NCI-H82 (cell line): Measurements from ENCODE around the gene SEZ6.

Experiments used
- DNase-seq: peaks from one replicate; lab custom pipeline; 2025; lab: John Stamatoyannopoulos, UW

SEZ6 gene

DNA sequence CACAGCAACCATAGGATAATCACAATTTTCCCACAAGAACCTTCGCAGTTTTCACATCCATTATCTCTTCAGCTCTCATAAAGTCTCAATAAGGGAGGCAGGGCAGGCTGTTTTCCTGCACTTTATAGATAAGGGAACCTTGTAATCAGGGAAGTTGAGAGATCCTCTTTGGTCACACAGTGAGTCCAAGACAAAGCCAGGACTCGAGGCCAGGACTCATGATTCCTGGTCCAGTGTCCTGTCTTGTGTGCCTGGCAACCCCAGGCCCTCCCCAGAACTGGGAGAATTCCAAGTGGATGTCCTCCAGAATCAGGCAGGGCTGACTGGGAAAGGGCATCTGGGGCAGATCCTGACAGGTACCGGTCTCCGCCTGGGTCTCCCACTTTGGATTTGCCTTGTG, 31.4 kb downstream of the SEZ6 start:
- no peak for DNase-seq

DNA sequence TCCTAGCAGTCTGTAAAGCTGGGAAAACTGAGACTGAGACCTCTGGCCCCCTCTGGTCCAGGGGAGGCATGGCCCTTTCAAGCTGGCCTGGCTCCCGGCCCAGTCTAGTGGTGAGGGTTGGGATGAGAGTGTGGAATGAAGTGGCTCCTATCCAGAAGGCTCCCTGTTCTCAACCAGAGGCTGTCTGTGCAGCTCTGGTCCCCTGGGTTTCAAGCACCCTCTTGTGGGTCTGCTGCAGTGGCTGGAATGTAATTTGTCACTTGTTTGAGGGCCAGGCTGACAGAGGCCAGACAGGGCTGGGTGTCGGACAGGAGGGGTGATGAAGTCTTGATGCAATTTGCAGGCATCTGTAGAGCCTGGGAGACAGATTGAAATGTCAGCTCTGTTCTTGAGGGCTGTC, 32.4 kb downstream of the SEZ6 start:
- no peak for DNase-seq

DNA sequence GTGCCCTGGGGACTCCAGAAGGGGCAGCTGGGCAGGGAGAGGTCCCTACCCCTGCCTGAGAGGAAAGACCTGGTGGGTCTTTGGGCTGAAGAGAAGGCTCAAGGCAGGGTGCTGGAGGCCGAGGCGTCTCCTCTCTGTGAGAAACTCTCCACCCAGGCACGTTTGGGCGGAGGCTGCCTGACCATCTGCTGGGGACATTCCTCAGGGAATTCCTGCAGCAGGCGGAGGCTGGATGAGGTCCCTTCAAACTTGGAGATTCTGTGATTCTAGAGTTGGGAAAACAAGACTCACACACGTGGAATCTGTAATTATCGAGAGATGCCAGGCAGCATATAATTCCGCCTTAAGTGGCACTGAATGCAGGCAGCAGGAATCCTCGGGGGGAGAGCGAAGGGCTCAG, 33.4 kb downstream of the SEZ6 start:
- DNase-seq: peak; percentile 71

DNA sequence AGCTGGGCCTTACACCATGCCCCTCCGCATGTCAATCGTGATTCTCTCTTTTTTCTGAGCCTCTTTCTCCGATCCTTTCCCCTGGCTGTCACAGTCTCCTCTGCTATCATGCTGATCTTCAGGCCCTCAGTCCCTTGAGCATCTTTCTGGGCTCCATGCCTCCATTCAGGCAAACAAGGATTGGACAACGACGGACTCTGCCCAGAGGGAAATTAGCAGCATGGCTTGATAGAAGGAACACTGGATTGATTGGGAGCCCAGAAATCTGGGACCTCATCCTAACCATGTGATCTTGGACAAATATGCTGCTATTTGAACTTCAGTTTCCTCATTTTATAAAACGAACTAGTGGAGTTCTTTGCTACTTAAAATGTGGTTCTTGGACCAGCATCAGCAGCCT, 35.0 kb downstream of the SEZ6 start:
- no peak for DNase-seq

DNA sequence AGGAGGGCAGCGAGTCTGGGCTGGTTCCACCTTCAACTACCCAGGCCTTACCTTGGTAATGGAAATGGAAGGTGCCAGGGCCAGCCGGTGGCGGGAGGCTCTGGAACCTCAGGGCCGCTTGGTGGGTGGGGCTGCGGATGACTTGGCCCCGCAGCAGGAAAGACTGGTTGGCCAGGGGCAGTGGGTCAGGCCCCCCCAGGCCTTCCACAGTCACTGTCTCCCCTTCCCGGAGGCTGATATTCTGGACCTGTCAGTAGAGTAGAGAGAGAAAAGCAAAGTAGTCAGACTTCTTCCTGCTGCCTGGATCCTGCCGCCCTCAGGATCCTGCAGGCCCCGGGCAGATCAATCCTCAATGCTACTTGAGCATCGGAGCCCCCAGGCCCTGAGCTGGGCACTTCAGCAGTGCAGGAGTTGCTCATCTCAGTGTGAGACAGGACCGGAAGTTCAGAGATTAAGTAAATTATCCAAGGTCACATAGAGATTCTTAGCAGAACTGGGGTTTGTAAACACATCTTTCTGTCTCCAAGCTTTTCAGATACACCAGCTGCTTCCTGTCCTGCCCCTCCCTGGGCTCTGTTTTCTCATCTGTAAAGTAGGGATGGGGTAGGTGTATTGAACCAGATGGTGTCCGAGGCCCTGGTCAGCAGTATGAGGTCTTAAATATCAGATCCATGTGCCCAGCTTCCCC, 36.0 kb downstream of the SEZ6 start:
- DNase-seq: no peak

DNA sequence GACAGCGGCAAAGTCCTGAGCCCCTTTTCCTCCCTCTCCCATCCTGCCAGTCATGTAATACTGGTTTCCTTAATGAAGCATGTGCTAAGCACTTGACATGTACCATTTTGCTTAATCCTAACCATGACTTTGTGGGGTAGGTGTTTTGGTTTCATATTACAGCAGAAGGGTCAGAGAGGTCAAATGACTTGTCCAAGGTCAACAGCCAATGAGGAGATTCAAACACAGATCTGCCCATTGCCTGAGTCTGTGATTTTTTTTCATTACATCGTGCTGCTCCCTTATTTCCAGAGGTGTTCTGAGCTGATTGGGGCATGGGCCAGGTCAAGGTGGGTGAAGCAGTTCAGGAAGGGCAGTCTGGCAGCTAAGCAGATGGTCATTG, 36.9 kb downstream of the SEZ6 start:
- DNase-seq: no peak

DNA sequence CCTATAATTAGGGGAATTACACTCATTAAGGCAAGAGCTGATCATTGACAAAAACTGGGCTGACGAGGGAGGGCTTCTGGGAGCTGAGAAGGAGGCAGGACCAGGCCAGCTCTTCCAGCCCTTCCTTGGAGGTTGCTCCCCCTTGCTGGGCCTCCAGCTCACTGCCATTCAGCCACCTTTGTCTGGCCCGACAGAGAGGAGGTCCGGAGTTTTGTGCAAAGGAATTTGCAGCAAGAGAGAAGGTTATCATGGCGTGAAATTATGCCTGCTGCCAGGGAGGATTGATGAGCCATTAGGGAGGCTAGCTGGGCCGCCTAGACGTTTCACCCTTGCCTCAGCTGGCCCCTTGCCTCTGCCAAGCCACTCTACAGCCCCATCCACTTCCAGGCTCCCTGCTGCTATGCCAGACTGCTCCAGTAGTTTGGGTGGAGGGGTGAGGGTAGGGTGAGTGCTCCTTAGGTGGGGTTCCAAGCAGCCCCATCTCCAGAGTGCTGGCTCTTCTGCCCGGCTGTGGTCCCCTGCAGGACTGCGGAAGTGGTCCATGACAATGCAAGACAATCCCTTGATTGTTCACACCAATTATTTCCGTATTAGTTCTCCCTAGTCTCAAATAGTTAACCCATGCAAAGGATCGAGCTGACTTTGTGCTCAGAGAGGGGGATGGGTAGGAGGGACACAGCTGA, 37.5 kb downstream of the SEZ6 start:
- peak; percentile 66 for DNase-seq

DNA sequence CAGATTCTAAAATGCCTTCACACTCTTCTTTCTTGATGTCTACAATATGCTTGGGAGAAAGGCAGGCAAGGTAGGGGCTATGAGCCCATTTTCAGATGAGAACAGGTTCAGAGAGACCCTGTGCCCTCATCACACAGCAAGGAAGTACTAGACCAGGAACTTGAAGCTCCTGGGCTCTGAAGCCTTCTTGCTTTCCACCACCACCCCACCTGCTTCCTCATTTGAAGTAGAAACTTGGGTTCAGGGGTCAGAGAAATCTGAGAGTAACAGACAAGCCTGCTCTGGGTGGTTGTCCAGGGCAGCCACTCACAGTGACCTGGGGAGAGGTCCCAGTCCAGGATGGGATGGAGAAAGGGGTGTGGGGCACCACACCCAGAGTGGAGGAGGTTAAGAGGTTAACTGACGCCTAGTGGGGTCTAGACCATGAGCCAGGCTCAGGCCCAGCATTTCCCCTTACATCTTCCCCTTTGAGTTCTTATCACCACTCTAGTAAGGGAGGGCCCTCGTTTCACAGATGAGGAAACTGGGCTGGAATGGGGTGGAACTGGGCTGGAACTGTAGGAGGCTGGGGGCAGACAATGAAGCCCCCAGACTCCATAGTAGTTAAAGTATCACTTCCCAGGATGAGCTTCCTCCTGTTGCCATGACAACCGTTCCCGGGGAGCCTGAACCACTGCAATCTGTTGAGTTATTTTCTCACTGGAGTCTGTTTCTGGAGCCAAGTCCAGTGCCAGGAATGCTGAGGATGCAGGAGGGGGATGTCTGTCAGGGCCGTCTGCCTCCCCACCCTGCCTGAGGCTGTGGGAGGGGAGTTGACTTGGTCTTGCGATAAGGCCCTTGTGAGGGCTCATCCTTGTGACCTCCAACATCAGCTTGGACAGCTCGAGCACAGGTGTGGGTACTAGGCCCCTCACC, 38.4 kb downstream of the SEZ6 start:
- peak; percentile 48 for DNase-seq

DNA sequence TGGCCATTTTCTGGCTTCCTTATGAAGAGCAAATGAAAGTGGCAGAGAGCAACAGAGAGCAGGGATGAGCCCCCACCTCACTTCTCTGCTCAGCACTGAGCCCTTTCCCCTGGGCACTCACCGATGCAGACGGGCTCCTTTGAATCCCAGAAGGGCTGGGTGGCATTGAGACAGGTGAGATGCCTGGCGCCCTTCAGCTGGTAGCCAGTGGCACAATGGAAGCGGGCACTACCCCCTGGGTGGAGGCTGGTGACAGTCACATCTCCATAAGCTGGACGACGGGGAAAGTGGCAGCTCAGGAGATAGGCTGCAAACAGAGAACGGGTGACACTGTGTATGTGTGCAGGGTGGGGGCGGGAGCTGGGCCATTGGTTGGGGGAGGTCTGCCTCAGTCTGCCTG, 42.0 kb downstream of the SEZ6 start:
- DNase-seq: no peak

DNA sequence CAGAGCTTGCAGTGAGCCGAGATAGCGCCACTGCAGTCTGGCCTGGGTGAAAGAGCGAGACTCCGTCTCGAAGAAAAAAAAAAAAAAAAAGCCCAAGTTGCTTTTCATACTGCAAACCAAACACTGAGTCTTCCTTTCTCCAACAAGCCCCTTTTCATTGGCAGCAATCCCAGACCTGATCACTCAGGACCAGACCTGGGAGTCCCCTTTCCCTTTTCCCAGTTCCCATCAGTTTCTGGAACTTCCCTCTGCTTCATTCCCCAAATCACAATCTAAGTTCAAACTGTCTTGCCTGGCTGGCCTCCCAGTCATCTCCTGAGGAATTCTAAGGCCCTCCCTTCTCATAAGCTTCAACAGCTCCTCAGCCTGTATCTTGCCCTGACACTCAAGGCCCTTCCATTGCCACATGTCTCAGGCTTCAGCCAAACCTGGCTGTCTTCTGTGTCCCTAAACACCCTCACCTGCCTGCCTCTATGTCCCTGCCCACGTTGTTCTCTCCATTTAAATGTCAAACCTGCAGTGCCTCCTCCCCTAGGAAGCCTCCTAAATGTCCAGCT, 42.7 kb downstream of the SEZ6 start:
- no peak for DNase-seq

DNA sequence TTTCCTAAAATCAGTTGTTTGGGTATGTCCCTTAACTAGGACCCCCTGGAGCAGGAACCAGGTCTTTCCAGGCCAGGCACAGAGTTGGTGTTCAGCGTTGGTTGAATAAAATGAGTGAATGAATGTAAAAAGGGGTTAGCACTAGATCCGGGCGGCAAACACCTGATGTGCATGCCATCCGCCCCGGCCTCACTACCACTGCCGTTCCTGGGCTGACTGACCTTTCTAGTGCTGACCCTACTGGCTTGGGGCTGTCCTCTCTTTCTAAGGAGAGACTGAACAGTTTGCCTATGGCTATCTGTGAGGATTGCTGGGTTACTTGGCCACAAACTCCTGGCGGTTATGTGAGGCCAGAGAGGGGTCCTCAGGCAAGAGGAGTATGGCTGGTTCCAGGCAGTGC, 44.4 kb downstream of the SEZ6 start:
- no peak for DNase-seq

DNA sequence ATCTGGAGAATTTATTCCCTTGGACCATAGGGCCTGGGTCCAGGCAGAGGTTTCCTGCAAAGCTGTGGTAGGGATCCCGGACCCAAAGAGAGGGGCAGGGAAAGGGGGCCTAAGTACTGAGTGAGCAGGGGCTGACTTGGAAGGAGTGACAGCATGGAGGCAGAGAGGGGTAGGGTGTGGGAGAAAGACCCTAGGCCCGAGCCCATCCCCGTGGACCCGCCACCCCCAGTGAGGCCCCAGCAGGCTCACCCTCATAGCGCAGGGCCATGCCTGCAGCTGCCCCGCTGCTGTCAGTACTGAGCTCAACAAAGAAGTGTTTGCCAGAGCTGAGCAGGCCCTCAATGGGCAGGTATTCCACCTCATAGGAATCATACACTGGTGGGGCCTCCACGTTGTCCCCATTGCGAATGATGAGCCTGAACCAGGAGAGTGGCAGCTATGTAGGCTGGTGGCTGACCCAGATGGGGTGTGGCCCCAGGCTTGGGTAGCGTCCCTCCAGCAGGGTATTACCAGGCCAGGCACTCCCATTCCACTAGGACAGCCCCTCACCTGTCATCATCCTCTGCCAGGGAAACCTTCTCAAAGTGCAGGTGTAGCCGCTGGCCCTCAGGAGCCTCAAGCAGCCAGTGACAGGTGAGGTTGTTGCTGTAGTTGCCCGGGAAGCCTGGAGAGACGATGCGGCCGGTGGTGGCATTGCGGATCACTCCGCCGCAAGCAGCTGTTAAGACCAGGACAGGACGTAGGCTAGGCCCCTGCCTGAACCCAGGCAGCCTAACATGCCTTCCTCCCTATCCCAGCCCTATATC, 45.4 kb downstream of the SEZ6 start:
- no peak for DNase-seq

DNA sequence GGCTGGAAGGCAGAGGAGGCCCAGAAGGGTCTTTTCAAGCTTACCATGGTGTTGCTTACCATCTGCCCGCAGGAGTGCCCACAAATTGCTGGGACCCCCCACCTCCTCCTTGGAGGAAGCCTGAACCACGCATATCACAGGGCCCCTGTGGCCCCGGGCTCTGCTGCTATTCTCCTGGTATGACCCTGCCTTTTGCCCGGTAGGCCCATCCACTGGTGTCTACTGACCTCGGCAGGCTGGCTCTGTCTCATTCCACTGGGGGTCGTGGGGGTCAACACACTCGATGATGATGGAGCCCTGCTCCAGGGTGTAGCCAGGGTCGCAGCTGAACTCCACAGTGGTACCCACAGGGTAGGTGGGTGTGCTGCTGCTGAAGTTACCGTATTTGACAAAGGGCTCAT, 46.4 kb downstream of the SEZ6 start:
- DNase-seq: no peak

DNA sequence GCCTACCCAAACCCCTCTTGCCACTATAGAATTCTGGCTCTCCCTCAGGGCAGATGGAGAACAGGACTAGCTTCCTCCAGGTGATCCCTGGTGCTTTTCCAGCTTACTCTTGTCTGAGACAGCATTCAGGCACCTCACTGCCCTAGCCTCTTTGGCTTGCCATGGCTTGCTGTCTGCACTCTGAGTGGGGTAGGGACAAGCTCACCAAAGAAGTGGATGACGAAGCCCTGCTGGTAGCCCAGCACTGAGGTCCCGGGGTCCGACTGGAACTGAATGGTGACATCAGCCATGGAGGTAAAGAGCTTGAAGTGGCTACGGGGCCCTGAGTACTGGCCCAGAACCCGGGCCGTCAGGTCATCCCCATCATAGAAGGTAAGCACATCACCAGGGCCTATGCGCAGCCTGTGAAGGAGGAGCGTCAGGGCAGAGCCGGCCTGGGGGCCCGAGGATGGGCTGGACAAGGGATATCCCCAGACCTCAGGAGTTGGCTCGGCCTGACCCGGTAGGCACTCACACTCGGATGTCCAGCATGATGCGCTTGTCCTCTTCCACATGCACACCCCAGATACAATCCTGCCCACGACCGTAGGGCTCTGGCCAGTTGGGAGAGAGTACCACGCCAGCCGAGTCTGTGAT, 46.9 kb downstream of the SEZ6 start:
- DNase-seq: no peak

DNA sequence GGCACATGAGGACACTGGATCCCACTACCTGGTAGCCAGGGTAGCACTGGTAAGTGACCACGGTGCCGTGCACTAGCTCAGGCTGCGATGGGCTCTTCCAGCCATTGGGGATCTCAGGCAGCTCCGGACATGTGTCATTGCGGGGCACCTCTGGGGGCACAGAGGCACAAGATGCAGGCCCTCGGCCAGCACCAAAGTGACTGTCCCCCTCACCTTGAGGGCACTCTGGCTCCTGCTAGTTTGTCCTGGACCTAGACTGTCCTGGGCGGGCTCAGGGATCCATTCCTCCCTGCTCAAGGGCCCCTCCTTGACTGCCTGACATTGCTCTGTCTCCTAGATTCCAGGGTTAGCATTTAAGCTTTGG, 47.9 kb downstream of the SEZ6 start:
- no peak for DNase-seq

DNA sequence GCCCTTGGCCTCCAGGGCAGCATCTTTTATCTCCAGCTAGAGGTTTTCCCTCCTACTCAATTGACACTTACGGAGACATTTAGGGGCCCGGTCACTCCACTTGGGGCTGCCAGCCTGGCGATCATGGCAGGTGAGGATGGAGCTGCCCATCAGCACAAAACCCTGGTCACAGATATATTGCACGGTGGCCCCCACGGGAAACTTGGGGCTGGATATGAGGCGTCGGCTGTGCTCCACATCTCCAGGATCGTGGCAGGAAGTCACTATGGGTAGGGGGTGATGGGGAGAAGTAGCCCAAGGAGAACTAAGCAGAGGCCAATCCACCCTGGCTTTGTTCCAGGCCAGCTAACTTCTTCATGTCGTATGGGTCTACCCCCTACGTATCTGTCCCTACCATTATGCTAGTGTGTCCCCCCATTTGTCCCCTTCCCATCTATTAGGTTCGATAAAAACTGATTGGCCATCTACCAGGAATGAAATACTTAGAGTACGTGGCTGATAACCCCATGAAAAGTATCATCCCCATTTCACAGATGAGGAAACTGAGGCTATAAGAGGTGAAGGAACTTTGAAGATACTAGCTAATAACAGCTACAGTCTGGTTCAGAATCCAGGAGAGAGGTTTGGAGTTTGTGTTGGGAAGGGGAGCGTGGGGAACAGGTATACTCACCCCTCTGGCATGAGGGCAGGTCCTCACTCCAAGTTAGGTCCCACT, 48.4 kb downstream of the SEZ6 start:
- DNase-seq: no peak

DNA sequence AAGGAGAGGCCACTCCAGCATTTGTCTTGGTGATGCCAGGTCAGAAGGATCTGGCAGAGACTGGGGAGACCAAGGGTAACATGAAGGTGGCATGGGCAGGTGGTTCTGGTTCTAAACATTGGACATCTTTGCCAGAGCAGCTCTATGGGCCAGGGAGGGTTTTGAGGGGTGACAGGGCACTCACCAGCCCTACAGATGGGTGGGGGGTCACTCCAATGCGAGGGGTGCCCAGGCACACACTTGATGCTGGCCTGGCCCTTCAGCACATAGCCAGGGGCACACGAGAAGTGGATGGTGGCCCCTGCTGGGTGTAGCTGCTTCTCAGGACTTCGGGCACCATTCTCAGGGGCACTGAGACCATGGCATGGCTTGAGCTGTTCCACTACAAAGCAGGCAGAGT, 49.0 kb downstream of the SEZ6 start:
- DNase-seq: no peak

DNA sequence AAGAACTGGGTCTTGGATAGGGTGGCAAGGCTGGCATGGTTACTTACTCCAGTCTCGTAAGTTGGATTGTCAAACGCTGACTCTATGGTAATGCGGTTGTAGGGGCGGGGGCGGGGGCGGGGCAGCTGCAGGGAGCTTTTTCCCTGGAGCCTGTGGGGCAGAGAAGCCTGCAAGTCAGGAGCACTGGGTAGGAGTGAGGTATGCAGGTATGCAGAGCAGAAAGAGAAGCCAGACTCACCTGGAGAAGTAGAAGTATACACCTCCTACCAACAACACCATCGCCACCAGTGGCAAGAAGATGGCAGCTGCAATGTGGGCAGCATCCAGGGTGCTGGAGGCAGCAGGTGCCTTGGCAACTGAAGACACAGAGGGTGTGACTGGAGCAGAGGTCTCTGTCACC, 49.7 kb downstream of the SEZ6 start:
- no peak for DNase-seq

DNA sequence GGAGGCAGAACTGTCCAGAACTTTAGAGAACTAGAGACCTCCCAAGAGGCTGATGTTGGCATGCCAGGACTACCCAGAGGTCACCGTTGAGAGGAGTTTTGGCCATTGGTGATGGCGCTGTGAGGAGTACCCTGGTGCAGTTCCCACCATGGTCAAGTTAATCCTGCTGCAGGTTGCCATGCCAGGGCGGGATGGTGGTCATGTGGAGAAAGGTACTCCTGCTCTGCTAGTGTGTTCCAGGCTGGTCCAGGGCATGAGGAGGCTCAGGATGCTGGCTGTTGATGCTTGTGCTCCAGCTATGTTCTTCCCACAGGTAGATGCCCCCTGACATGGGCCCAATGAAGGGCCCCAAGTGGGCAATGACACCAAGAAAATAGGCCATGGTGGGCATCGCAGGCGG, 50.4 kb downstream of the SEZ6 start:
- no peak for DNase-seq

DNA sequence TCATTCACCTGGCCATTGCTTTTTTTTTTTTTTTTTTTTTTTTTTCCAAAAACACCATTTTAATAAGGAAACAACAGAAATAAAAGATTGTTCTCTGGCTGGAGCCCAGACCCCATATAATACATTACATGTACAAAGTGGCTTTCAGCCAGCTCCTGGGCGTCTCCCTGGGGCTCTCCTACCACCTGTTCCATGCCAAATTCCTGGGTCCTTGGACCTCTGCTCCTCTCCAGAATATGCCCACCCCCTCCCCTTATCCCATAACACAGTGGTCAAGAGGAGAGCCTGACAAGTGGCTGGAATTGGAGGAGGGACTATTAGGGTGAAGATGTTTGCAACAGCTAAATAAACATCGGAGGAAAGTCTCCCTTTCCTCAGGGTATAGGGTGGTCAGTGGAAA, 50.9 kb downstream of the SEZ6 start:
- no peak for DNase-seq
